ENCODE measurements around the gene SSBP4.

GRCh38 chr19:18444513-18444912, 25.3 kb downstream of the SSBP4 start:
- TF ChIP-seq GATA2 (IDR thresholded peaks at IDR 0.05; ENCODE audit: low read depth, low read length) (no peak), GATA3 (IDR thresholded peaks at IDR 0.05; ENCODE audit: low read depth, low read length) (no peak)

Measured in SH-SY5Y (cell line).